ENCODE measurements around the gene MAPK12. TPM values are rescaled to one million over a fixed set of nuclear protein-coding genes. Genes with fewer than 3 reads are reported as not detected.

MAPK12 gene
- polyA plus RNA-seq, 1 donor from 2014 or later: 36.7 TPM

DNA sequence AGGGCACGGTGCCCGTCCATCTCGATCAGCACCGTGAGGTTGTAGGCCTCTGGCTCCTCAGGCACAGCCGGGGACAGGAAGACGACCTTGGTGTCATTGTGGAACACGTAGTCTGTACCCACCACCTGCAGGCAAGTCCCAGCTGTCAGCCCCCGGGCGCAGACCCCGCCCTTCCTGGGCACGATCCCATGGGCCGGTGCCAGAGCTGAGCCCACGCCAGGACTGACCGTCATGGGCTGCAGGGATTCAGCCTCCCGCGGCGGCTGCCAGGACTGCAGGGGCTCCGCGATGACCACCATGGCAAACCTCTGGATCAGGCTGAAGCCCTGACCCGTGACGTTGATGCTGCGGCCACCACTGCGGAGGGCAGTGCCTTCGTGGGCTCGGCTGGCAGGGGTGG lies 20.5 kb upstream of the MAPK12 start:
- Histone ChIP-seq H3F3A (ENCODE audit: insufficient read depth, low read length, poor library complexity, severe bottlenecking) (no peaks in the 10 kb centered on the region), H4K20me1 (ENCODE audit: insufficient read depth) (no peaks in the 10 kb centered on the region), H3K9me2 (ENCODE audit: insufficient read depth, low read length) (no peaks in the 10 kb centered on the region), H3K4me3 (ENCODE audit: low read length) (no peak overlapping the region), H3K4me2 (ENCODE audit: low read length) (no peak overlapping the region), H3K9ac (ENCODE audit: low read length) (no peak overlapping the region), H3K36me3 (ENCODE audit: insufficient read depth, low read length) (no peaks in the 10 kb centered on the region), H3K27me3 (ENCODE audit: insufficient read depth, low read depth, low read length) (no peaks in the 10 kb centered on the region), H3K79me2 (replicated peaks; ENCODE audit: insufficient read depth, low read length) (no peaks in the 10 kb centered on the region), H2AFZ (ENCODE audit: low read depth, low read length) (no peak overlapping the region), H3K27ac (ENCODE audit: low read length) (no peak overlapping the region), H3K9me3 (ENCODE audit: low read length) (no peaks in the 10 kb centered on the region)
- no peak for TF ChIP-seq POLR2AphosphoS5 (IDR thresholded peaks at IDR 0.05)
- no peak for TF ChIP-seq CTCF (IDR thresholded peaks at IDR 0.05; ENCODE audit: poor library complexity, severe bottlenecking)
- TF ChIP-seq SMC3 (conservative IDR thresholded peaks at IDR 0.05; ENCODE audit: poor library complexity): no peak
- no peak for TF ChIP-seq EZH2 (IDR thresholded peaks at IDR 0.05; ENCODE audit: borderline replicate concordance, insufficient read depth, low read length, poor library complexity, severe bottlenecking)
- no peak for TF ChIP-seq MXI1 (conservative IDR thresholded peaks at IDR 0.05; ENCODE audit: poor library complexity, severe bottlenecking)
- TF ChIP-seq TAF1 (IDR thresholded peaks at IDR 0.05; ENCODE audit: low read depth): no peak
- TF ChIP-seq RAD21 (conservative IDR thresholded peaks at IDR 0.05): no peak
- TF ChIP-seq EP300 (conservative IDR thresholded peaks at IDR 0.05; ENCODE audit: poor library complexity, severe bottlenecking): no peak
- TF ChIP-seq REST (IDR thresholded peaks at IDR 0.05; ENCODE audit: borderline replicate concordance): no peak

DNA sequence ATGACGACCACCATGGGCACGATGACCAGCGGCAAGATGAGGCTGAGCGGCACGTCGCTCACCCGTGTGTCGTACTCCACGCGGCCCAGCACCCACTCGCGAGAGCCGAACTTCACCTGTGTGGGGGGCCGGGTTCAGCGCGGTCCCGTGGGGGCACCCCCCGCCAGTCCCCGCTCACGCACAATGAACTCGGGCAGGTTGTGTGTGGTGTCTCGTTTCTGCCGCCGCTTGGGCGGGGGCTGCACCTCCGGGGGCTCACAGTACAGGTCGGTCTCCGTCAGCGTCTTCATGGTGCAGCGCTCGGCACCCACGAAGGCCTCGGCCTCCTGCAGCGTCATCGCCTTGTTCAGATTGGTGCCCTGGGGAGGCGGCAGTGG lies 19.9 kb upstream of the MAPK12 start:
- Histone ChIP-seq H3K27me3 (ENCODE audit: insufficient read depth, low read depth, low read length) (no peaks in the 10 kb centered on the region), H3K36me3 (ENCODE audit: insufficient read depth, low read length) (no peaks in the 10 kb centered on the region), H3K9ac (ENCODE audit: low read length) (no peak overlapping the region), H2AFZ (ENCODE audit: low read depth, low read length) (no peak overlapping the region), H3K9me2 (ENCODE audit: insufficient read depth, low read length) (no peaks in the 10 kb centered on the region), H3F3A (ENCODE audit: insufficient read depth, low read length, poor library complexity, severe bottlenecking) (no peaks in the 10 kb centered on the region), H3K27ac (ENCODE audit: low read length) (no peak overlapping the region), H3K4me2 (ENCODE audit: low read length) (no peak overlapping the region), H3K9me3 (ENCODE audit: low read length) (no peaks in the 10 kb centered on the region), H3K4me3 (ENCODE audit: low read length) (no peak overlapping the region), H3K79me2 (replicated peaks; ENCODE audit: insufficient read depth, low read length) (no peaks in the 10 kb centered on the region), H4K20me1 (ENCODE audit: insufficient read depth) (no peaks in the 10 kb centered on the region)
- TF ChIP-seq TAF1 (IDR thresholded peaks at IDR 0.05; ENCODE audit: low read depth): no peak
- no peak for TF ChIP-seq CTCF (IDR thresholded peaks at IDR 0.05; ENCODE audit: poor library complexity, severe bottlenecking)
- no peak for TF ChIP-seq EZH2 (IDR thresholded peaks at IDR 0.05; ENCODE audit: borderline replicate concordance, insufficient read depth, low read length, poor library complexity, severe bottlenecking)
- TF ChIP-seq RAD21 (conservative IDR thresholded peaks at IDR 0.05): no peak
- TF ChIP-seq EP300 (conservative IDR thresholded peaks at IDR 0.05; ENCODE audit: poor library complexity, severe bottlenecking): no peak
